ELF-1 (cell line): ENCODE measurements around the gene SFPQ.
"Not testable (repeated sequence)": the region's sequence is repeated elsewhere in the genome, so short reads cannot be mapped to it uniquely, and the experiment has no call there.

ENCODE experiments used
- DNase-seq: peaks from one replicate; pipeline ENCODE4 v3.0.0-alpha.2; 2016; ENCODE audit warnings: low read depth, low spot score

Gene SFPQ

GRCh38 chr1:35192853-35193664 lies at the start of gene SFPQ:
Gene SFPQ, minus strand, starts transcription at chr1:35193145. Its CDS starts 96 bp downstream, at chr1:35193049.
- peak; percentile 99 for DNase-seq

- not testable (repeated sequence) for DNase-seq
Observed at GRCh38 chr1:35236772-35237171, 43.8 kb upstream of the SFPQ start.

GRCh38 chr1:35231287-35231686 lies 38.3 kb upstream of the SFPQ start:
- DNase-seq, result no peak

- no peak for DNase-seq
Observed at GRCh38 chr1:35229587-35230360, 36.8 kb upstream of the SFPQ start.

GRCh38 chr1:35226546-35226945 lies 33.6 kb upstream of the SFPQ start:
- DNase-seq, result no peak

- no peak for DNase-seq
Observed at GRCh38 chr1:35223084-35223630, 30.2 kb upstream of the SFPQ start.

GRCh38 chr1:35222322-35223083 lies 29.6 kb upstream of the SFPQ start:
- DNase-seq, result no peak

GRCh38 chr1:35220976-35221375 lies 28.0 kb upstream of the SFPQ start:
- DNase-seq, result peak; percentile 44

GRCh38 chr1:35215346-35215745 lies 22.4 kb upstream of the SFPQ start:
- DNase-seq, result no peak

- no peak for DNase-seq
Observed at GRCh38 chr1:35211120-35211414, 18.1 kb upstream of the SFPQ start.

- DNase-seq, result peak; percentile 91
Observed at GRCh38 chr1:35210321-35211119, 17.6 kb upstream of the SFPQ start.

- no peak for DNase-seq
Observed at GRCh38 chr1:35203295-35203694, 10.3 kb upstream of the SFPQ start.

GRCh38 chr1:35202048-35202719 lies 9.2 kb upstream of the SFPQ start:
- peak; percentile 83 for DNase-seq

- DNase-seq, result no peak
Observed at GRCh38 chr1:35201631-35202030, 8.7 kb upstream of the SFPQ start.

- peak; percentile 78 for DNase-seq
Observed at GRCh38 chr1:35192056-35192852, 691 bp downstream of the SFPQ start.

- no peak for DNase-seq
Observed at GRCh38 chr1:35191429-35192055, 1.4 kb downstream of the SFPQ start.

GRCh38 chr1:35190784-35191183 lies 2.2 kb downstream of the SFPQ start:
- no peak for DNase-seq

GRCh38 chr1:35188578-35189392 lies 4.2 kb downstream of the SFPQ start:
- no peak for DNase-seq
